Ishikawa (cell line): ENCODE results near the gene S100A7A.

Source experiments
- CEBPB ChIP-seq: IDR thresholded peaks from 2 replicates; pipeline ENCODE4 v1.6.1; 2012
- CREB1 ChIP-seq: IDR thresholded peaks from 2 replicates; pipeline ENCODE4 v1.6.1; 2012; ENCODE audit warnings: low read depth
- EP300 ChIP-seq: IDR thresholded peaks from 2 replicates; pipeline ENCODE4 v1.6.1; 2012; ENCODE audit warnings: borderline replicate concordance
- NFIC ChIP-seq: IDR thresholded peaks from 2 replicates; pipeline ENCODE4 v1.6.1; 2012
- RAD21 ChIP-seq: IDR thresholded peaks from 2 replicates; pipeline ENCODE4 v1.6.1; 2012; ENCODE audit warnings: low read depth
- TAF1 ChIP-seq: IDR thresholded peaks from 2 replicates; pipeline ENCODE4 v1.6.1; 2012; ENCODE audit warnings: low read depth, mild to moderate bottlenecking
- TCF12 ChIP-seq: IDR thresholded peaks from 2 replicates; pipeline ENCODE4 v1.6.1; 2012; ENCODE audit warnings: low read depth
- TEAD4 ChIP-seq: IDR thresholded peaks from 2 replicates; pipeline ENCODE4 v1.6.1; 2012
- YY1 ChIP-seq: IDR thresholded peaks from 2 replicates; pipeline ENCODE4 v1.6.1; 2012; ENCODE audit warnings: low read depth
- TF ChIP-seq, protein P1 (sequence below): IDR thresholded peaks from 2 replicates; pipeline ENCODE4 v1.6.1; 2012; ENCODE audit warnings: low read depth, mild to moderate bottlenecking

DNA sequence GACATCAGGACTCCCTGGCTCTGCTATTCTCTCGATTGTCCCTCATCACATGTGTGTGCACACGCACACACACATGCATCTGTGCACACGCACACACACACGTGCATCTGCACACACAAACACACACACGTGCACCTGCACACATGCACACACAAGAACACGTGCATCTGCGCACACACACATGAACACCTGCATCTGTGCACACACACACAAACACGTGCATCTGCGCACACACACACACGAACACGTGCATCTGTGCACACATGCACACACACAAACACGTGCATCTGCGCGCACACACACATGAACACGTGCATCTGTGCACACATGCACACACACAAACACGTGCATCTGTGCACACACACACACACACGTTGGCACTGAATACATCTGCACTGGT lies 14.7 kb downstream of the S100A7A start:
- TF ChIP-seq RAD21 (no peak), TCF12 (no peak), YY1 (no peak), TAF1 (no peak), NFIC (no peak), CEBPB (no peak), CREB1 (no peak), TEAD4 (no peak), EP300 (no peak)
- TF ChIP-seq, protein P1, sequence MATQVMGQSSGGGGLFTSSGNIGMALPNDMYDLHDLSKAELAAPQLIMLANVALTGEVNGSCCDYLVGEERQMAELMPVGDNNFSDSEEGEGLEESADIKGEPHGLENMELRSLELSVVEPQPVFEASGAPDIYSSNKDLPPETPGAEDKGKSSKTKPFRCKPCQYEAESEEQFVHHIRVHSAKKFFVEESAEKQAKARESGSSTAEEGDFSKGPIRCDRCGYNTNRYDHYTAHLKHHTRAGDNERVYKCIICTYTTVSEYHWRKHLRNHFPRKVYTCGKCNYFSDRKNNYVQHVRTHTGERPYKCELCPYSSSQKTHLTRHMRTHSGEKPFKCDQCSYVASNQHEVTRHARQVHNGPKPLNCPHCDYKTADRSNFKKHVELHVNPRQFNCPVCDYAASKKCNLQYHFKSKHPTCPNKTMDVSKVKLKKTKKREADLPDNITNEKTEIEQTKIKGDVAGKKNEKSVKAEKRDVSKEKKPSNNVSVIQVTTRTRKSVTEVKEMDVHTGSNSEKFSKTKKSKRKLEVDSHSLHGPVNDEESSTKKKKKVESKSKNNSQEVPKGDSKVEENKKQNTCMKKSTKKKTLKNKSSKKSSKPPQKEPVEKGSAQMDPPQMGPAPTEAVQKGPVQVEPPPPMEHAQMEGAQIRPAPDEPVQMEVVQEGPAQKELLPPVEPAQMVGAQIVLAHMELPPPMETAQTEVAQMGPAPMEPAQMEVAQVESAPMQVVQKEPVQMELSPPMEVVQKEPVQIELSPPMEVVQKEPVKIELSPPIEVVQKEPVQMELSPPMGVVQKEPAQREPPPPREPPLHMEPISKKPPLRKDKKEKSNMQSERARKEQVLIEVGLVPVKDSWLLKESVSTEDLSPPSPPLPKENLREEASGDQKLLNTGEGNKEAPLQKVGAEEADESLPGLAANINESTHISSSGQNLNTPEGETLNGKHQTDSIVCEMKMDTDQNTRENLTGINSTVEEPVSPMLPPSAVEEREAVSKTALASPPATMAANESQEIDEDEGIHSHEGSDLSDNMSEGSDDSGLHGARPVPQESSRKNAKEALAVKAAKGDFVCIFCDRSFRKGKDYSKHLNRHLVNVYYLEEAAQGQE: no peak
